Stomach (tissue), 4 donors: Measurements from ENCODE around the gene MBOAT2.

ENCODE experiments used
- CTCF ChIP-seq, 7 experiments: fragments of 450-650 bp in 4 of 7; fragments of 200-600 bp in 3 of 7; sonication (generic) in 3 of 7; IDR thresholded peaks; one replicate each; pipeline ENCODE4 v1.5.1; 2016 to 2019; ENCODE audit warnings: antibody characterized with exemption in 7 of 7, control low read depth in 2 of 7, mild to moderate bottlenecking in 1 of 7
- POLR2A ChIP-seq, 4 donors: fragments of 450-650 bp; IDR thresholded peaks; one replicate each; pipeline ENCODE4 v1.6.1; 2016; ENCODE audit warnings: antibody characterized with exemption in 4 of 4, control low read depth in 2 of 4, mild to moderate bottlenecking in 1 of 4, moderate library complexity in 1 of 4
- POLR2AphosphoS5 ChIP-seq, 3 donors: sonication (generic); formaldehyde crosslinking; IDR thresholded peaks; one replicate each; pipeline ENCODE4 v1.6.1; 2016; ENCODE audit warnings: antibody characterized with exemption in 3 of 3

DNA sequence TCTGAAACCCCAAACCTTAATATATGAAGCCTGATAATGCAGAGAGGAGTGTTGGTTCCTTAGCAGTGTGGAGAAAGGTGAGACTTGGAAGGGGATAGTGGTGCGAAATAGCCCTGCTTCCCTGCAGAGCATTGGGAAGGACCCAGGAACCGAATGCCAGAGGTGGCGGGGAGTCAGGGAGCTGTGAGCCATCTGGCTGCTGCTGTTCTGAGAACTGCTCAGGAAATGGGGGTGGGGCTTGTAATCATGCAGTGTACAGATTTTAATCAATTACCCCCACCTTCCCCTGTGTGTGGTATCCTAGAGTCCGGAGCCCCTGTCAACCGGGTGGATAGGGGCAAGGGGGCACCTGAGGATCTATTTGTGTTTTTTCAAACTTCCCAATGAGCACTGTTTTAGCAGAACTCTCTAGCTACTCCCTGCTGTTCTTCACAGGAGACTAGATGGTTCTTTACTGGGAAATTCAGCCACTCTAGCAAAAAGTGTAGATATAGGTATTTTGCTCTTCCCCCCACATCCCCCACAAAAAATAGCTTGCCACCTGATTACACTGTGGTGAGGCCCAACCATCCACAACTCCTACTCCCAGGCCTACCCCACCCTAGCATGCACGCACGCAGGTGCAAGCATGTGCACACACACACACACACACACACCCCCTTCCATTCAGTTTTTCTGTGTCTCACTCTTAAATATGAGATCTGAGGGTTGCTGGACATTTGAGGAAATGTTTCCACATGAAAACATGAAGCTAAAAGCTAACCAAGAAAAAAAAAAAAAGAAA, 30.1 kb upstream of the MBOAT2 start:
- no peak for TF ChIP-seq CTCF (IDR thresholded peaks at IDR 0.05)
- no peak for TF ChIP-seq POLR2AphosphoS5 (IDR thresholded peaks at IDR 0.05)
- TF ChIP-seq POLR2A (IDR thresholded peaks at IDR 0.05), result no peak
